ENCODE measurements around the gene PHACTR1. TPM values are rescaled to one million over a fixed set of nuclear protein-coding genes. Genes with fewer than 3 reads are reported as not detected.
A peak's percentile ranks its signal among the peaks of the same experiment; 100 is the strongest.

Gene PHACTR1
- total RNA-seq, 1 donor from 2014 or later = 8.4 TPM

DNA sequence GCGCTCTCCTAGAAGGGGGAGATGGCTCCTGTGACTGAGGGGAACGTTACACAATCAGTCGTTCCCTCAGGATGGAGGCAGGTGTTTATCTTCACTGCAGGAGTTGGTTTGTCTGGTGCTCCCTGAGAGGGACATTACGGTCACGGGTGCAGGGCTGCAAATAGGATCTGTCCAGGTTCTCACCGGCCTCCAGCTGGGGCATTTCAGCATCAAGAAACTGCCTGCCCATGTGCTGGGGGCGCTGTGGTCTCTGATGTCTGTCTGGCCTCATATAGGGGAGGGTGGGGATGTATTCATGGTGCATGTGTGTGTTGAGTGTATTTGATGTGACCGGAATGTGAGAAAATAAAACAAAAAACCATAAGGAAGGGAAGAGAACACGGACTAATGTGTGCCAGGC, 534.7 kb downstream of the PHACTR1 start:
- H3K27me3 ChIP-seq = no peaks in the 10 kb centered on the region
- intact Hi-C loops (cut with DNase I) = no loop called here
- no peaks in the 10 kb centered on the region for H3K4me1 ChIP-seq
- TF ChIP-seq CTCF (IDR thresholded peaks at IDR 0.05) = no peak
- no peak overlapping the region for H3K27ac ChIP-seq
- H3K4me3 ChIP-seq = no peak overlapping the region
- H3K9me3 ChIP-seq = peaks cover 0 to 5% of the 10 kb centered on the region in 2 donors
- peaks cover 4 to 34% of the 10 kb centered on the region in 2 donors for H3K36me3 ChIP-seq
- no peak for DNase-seq (ENCODE audit: low spot score in 2 of 2)

GRCh38 chr6:13252790-13253189, 536.2 kb downstream of the PHACTR1 start:
- intact Hi-C loops (cut with DNase I) = no loop called here
- Histone ChIP-seq H3K36me3 (peaks cover 4 to 34% of the 10 kb centered on the region in 2 donors), H3K4me1 (no peaks in the 10 kb centered on the region), H3K4me3 (no peak overlapping the region), H3K27ac (no peak overlapping the region), H3K9me3 (peaks cover 0 to 7% of the 10 kb centered on the region in 2 donors), H3K27me3 (no peaks in the 10 kb centered on the region)
- TF ChIP-seq CTCF (IDR thresholded peaks at IDR 0.05) = no peak
- peak in 1 of 2 donors; percentile 4 for DNase-seq (ENCODE audit: low spot score in 2 of 2)

DNA sequence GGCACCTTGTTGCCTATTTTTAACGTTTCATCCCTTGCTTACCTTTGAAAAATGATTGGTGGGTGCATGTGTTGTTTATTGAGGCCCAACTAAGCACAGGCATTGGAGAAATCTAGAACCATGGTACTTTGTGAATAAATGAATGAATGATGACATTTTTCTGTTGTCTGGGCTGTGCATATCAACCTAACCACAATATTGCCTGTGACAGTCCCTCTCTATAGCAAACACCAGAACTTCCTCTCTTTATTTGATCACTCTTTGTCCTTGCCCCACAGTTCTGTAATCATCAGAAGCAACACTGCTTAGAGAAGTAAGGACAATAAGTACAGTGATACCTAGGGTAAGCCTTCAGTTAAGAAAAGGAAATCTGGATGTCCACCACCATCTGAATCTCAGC, 536.7 kb downstream of the PHACTR1 start:
- intact Hi-C loops (cut with DNase I) = no loop called here
- DNase-seq (ENCODE audit: low spot score in 2 of 2) = no peak
- Histone ChIP-seq H3K27me3 (no peaks in the 10 kb centered on the region), H3K4me1 (no peaks in the 10 kb centered on the region), H3K27ac (no peak overlapping the region), H3K9me3 (peaks cover 0 to 7% of the 10 kb centered on the region in 2 donors), H3K4me3 (no peak overlapping the region), H3K36me3 (peaks cover 4 to 34% of the 10 kb centered on the region in 2 donors)
- no peak for TF ChIP-seq CTCF (IDR thresholded peaks at IDR 0.05)

GRCh38 chr6:13256266-13257001, 539.9 kb downstream of the PHACTR1 start:
- no peaks in the 10 kb centered on the region for H3K4me1 ChIP-seq
- peaks cover 4 to 25% of the 10 kb centered on the region in 2 donors for H3K36me3 ChIP-seq
- peaks cover 0 to 7% of the 10 kb centered on the region in 2 donors for H3K9me3 ChIP-seq
- intact Hi-C loops (cut with DNase I) = no loop called here
- no peaks in the 10 kb centered on the region for H3K27me3 ChIP-seq
- no peak for TF ChIP-seq CTCF (IDR thresholded peaks at IDR 0.05)
- no peak overlapping the region for H3K27ac ChIP-seq
- DNase-seq (ENCODE audit: low spot score in 2 of 2) = peak in 1 of 2 donors; percentile 39
- no peak overlapping the region for H3K4me3 ChIP-seq

- intact Hi-C loops (cut with DNase I) = no loop called here
- no peak for DNase-seq (ENCODE audit: low spot score in 2 of 2)
- Histone ChIP-seq H3K4me3 (no peak overlapping the region), H3K9me3 (peaks cover 0 to 7% of the 10 kb centered on the region in 2 donors), H3K4me1 (no peaks in the 10 kb centered on the region), H3K27ac (no peak overlapping the region), H3K27me3 (no peaks in the 10 kb centered on the region), H3K36me3 (peaks cover 4 to 25% of the 10 kb centered on the region in 2 donors)
- TF ChIP-seq CTCF (IDR thresholded peaks at IDR 0.05) = no peak
Measured at GRCh38 chr6:13259393-13259792, 542.8 kb downstream of the PHACTR1 start.

All from ascending aorta (tissue), 2 donors.